Suppressor macrophage treated with lipopolysaccharide for 1 hour (primary cell): ENCODE measurements around the gene PNISR.
"Not testable (repeated sequence)": the region's sequence is repeated elsewhere in the genome, so short reads cannot be mapped to it uniquely, and the experiment has no call there.

ENCODE experiments used
- DNase-seq, 3 donors: peaks; one replicate each; pipeline ENCODE4 v3.0.0-alpha.2; 2020 to 2022

Gene PNISR

GRCh38 chr6:99424761-99425646, at the start of gene PNISR:
PNISR (minus strand) TSS chr6:99425308; CDS start chr6:99414659, 10,649 bp downstream.
- DNase-seq: peak; percentile 96 to 99 (median 98)

GRCh38 chr6:99473730-99474129, 48.6 kb upstream of the PNISR start:
- DNase-seq: no peak

- no peak for DNase-seq
Measured at GRCh38 chr6:99471638-99472037, 46.5 kb upstream of the PNISR start.

GRCh38 chr6:99467509-99468106, 42.5 kb upstream of the PNISR start:
- DNase-seq: peak; percentile 17 to 57 (median 41)

GRCh38 chr6:99459133-99459532, 34.0 kb upstream of the PNISR start:
- DNase-seq: not testable (repeated sequence)

GRCh38 chr6:99458319-99458718, 33.2 kb upstream of the PNISR start:
- peak; percentile 37 to 44 (median 43) for DNase-seq

- DNase-seq: no peak
Measured at GRCh38 chr6:99446076-99446475, 21.0 kb upstream of the PNISR start.

- DNase-seq: peak; percentile 21 to 64 (median 54)
Measured at GRCh38 chr6:99434702-99435530, 9.8 kb upstream of the PNISR start.

GRCh38 chr6:99432877-99433276, 7.8 kb upstream of the PNISR start:
- no peak for DNase-seq

- DNase-seq: no peak
Measured at GRCh38 chr6:99431901-99432300, 6.8 kb upstream of the PNISR start.

- DNase-seq: no peak
Measured at GRCh38 chr6:99427988-99428387, 2.9 kb upstream of the PNISR start.

- DNase-seq: no peak
Measured at GRCh38 chr6:99426451-99426757, 1.3 kb upstream of the PNISR start.

- peak; percentile 89 to 92 (median 91) for DNase-seq
Measured at GRCh38 chr6:99425647-99426450, 741 bp upstream of the PNISR start.

- DNase-seq: no peak
Measured at GRCh38 chr6:99424022-99424421, 1.1 kb downstream of the PNISR start.

- no peak for DNase-seq
Measured at GRCh38 chr6:99422912-99423311, 2.2 kb downstream of the PNISR start.

GRCh38 chr6:99416892-99417767, 8.0 kb downstream of the PNISR start:
- DNase-seq: no peak

GRCh38 chr6:99416226-99416625, 8.9 kb downstream of the PNISR start:
- DNase-seq: no peak

GRCh38 chr6:99415446-99415845, 9.7 kb downstream of the PNISR start:
- no peak for DNase-seq

- no peak for DNase-seq
Measured at GRCh38 chr6:99412065-99412464, 13.0 kb downstream of the PNISR start.

GRCh38 chr6:99409672-99410071, 15.4 kb downstream of the PNISR start:
- no peak for DNase-seq

GRCh38 chr6:99407076-99407475, 18.0 kb downstream of the PNISR start:
- no peak for DNase-seq

GRCh38 chr6:99402448-99402847, 22.7 kb downstream of the PNISR start:
- peak; percentile 55 to 75 (median 71) for DNase-seq
